Common myeloid progenitor, CD34-positive (primary cell): Measurements from ENCODE around the gene AUP1.
"Not testable (repeated sequence)": the region's sequence is repeated elsewhere in the genome, so short reads cannot be mapped to it uniquely, and the experiment has no call there.

Experiments
- CTCF ChIA-PET: fragments of 350-600 bp; sonication (Branson Sonifier 250); formaldehyde crosslinking; loops from one replicate; lab custom pipeline; 2021; ENCODE audit warnings: antibody characterized with exemption; lab: Charles Lee
- POLR2A ChIA-PET: fragments of 350-600 bp; sonication (Branson Sonifier 250); formaldehyde crosslinking; loops from one replicate; lab custom pipeline; 2021; ENCODE audit warnings: antibody characterized with exemption; lab: Charles Lee
- DNase-seq, 3 donors: peaks; one replicate each; pipeline versions ENCODE4 v3.0.0 to v3.0.0-alpha.2; 2013
- H3K27ac ChIP-seq, 2 experiments: 1 replicate in 1 of 2; 2 replicates in 1 of 2; pipeline ENCODE4 v1.7.0; 2013; ENCODE audit warnings: inconsistent platforms in 2 of 2, low read length in 2 of 2, mild to moderate bottlenecking in 2 of 2, low read depth in 1 of 2, moderate library complexity in 1 of 2; ENCODE audit not compliant: severe bottlenecking in 2 of 2, insufficient read depth in 1 of 2, poor library complexity in 1 of 2
- H3K27me3 ChIP-seq, 5 experiments: replicated peaks in 2 of 5; 1 replicate in 3 of 5; 2 replicates in 2 of 5; pipeline versions ENCODE4 v1.6.1 to v1.7.0; 2013; ENCODE audit warnings: low read length in 4 of 5, mild to moderate bottlenecking in 2 of 5, moderate library complexity in 2 of 5, inconsistent platforms in 1 of 5; ENCODE audit not compliant: insufficient read depth in 5 of 5, control insufficient read depth in 4 of 5
- H3K36me3 ChIP-seq, 4 experiments: 1 replicate in 2 of 4; 2 replicates in 2 of 4; pipeline versions ENCODE4 v1.6.1 to v1.7.0; 2013; ENCODE audit warnings: low read length in 3 of 4, control low read depth in 1 of 4, mild to moderate bottlenecking in 1 of 4; ENCODE audit not compliant: control insufficient read depth in 4 of 4, insufficient read depth in 4 of 4
- H3K4me1 ChIP-seq, 4 experiments: 1 replicate in 3 of 4; 2 replicates in 1 of 4; pipeline versions ENCODE4 v1.6.1 to v1.7.1; 2013; ENCODE audit warnings: low read length in 3 of 4, mild to moderate bottlenecking in 3 of 4, control low read depth in 1 of 4, inconsistent platforms in 1 of 4, moderate library complexity in 1 of 4; ENCODE audit not compliant: control insufficient read depth in 4 of 4, insufficient read depth in 4 of 4; ENCODE audit errors: control extremely low read depth in 1 of 4
- H3K4me3 ChIP-seq, 7 experiments: 1 replicate in 4 of 7; 2 replicates in 3 of 7; pipeline versions ENCODE4 v1.5.1 to v1.7.0; 2013; ENCODE audit warnings: mild to moderate bottlenecking in 7 of 7, low read length in 6 of 7, moderate library complexity in 6 of 7, inconsistent platforms in 2 of 7, low read depth in 2 of 7, control low read depth in 1 of 7; ENCODE audit not compliant: insufficient read depth in 4 of 7, control insufficient read depth in 1 of 7; ENCODE audit errors: extremely low read depth in 1 of 7
- H3K9me3 ChIP-seq, 5 experiments: 1 replicate in 4 of 5; 2 replicates in 1 of 5; pipeline versions ENCODE4 v1.6.1 to v1.7.1; 2013; ENCODE audit warnings: low read length in 4 of 5, mild to moderate bottlenecking in 2 of 5, inconsistent platforms in 1 of 5, low read depth in 1 of 5, moderate library complexity in 1 of 5; ENCODE audit not compliant: control insufficient read depth in 4 of 5, insufficient read depth in 2 of 5; ENCODE audit errors: control extremely low read depth in 1 of 5
- WGBS: methylation state at CpG from one replicate; pipeline ENCODE4 v1.1.5; 2013; ENCODE audit not compliant: insufficient coverage; 5-methylcytosine and 5-hydroxymethylcytosine counted together

AUP1 gene

DNA sequence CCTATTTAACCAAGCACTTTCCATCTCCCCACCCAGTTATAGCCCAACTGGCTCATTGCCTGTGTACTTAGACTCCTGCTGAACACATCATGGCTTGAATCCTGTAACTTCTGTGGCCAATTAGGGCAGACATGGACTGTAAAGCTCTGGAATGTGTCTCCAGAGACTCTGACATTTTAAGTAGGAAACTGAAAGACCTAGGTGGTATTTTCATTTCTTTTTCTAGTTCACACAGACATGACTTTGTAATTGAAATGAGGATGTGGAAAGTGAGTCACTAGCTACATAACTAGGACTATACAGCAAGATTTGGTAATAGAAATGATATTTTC, 37.2 kb upstream of the AUP1 start:
- Histone ChIP-seq H3K4me1 (peaks cover 0 to 54% (median 14%) of the 10 kb centered on the region in 4 experiments), H3K9me3 (no peaks in the 10 kb centered on the region), H3K4me3 (no peak overlapping the region), H3K27ac (no peak overlapping the region), H3K36me3 (no peaks in the 10 kb centered on the region), H3K27me3 (no peaks in the 10 kb centered on the region)
- DNase-seq, result no peak
- POLR2A ChIA-PET, result interaction anchor here (1.6 kb wide), 1 partner anchor 9 kb away, joined by 3 read pairs; no protein-coding TSS in a partner anchor
- CTCF ChIA-PET, result interaction anchor here (1.0 to 4.5 kb wide), 5 partner anchors 8 to 178 kb away, joined by 3 to 23 read pairs (median 5); no protein-coding TSS in a partner anchor

- no peaks in the 10 kb centered on the region for H3K27me3 ChIP-seq
- no peaks in the 10 kb centered on the region for H3K9me3 ChIP-seq
- 97% methylated on average over 4 of the region's 7 CpGs for WGBS
- POLR2A ChIA-PET, result interaction anchor here (1.6 kb wide), 1 partner anchor 9 kb away, joined by 3 read pairs; no protein-coding TSS in a partner anchor
- H3K27ac ChIP-seq, result no peak overlapping the region
- H3K36me3 ChIP-seq, result no peaks in the 10 kb centered on the region
- H3K4me1 ChIP-seq, result peaks cover 0 to 56% (median 14%) of the 10 kb centered on the region in 4 experiments
- CTCF ChIA-PET, result interaction anchor here (1.0 to 4.5 kb wide), 6 partner anchors 8 to 177 kb away, joined by 3 to 23 read pairs (median 4); no protein-coding TSS in a partner anchor
- no peak for DNase-seq
- no peak overlapping the region for H3K4me3 ChIP-seq
These were observed 36.7 kb upstream of the AUP1 start for GRCh38 chr2:74566076-74566753.

GRCh38 chr2:74564222-74564621, 34.7 kb upstream of the AUP1 start:
- H3K4me3 ChIP-seq, result no peak overlapping the region
- no peak for DNase-seq
- no peaks in the 10 kb centered on the region for H3K27me3 ChIP-seq
- CTCF ChIA-PET, result interaction anchor here (0.9 to 1.5 kb wide), 4 partner anchors 11 to 32 kb away, joined by 4 to 5 read pairs (median 4); no protein-coding TSS in a partner anchor
- no peak overlapping the region for H3K27ac ChIP-seq
- POLR2A ChIA-PET, result no interaction called here
- no peaks in the 10 kb centered on the region for H3K36me3 ChIP-seq
- peaks cover 0 to 54% (median 17%) of the 10 kb centered on the region in 4 experiments for H3K4me1 ChIP-seq
- no peaks in the 10 kb centered on the region for H3K9me3 ChIP-seq
- 96% methylated on average over 4 of the region's 5 CpGs for WGBS

- Histone ChIP-seq H3K9me3 (no peaks in the 10 kb centered on the region), H3K4me3 (no peak overlapping the region), H3K27ac (no peak overlapping the region), H3K4me1 (peaks cover 0 to 60% (median 15%) of the 10 kb centered on the region in 4 experiments), H3K36me3 (peaks cover 0 to 10% (median under 1%) of the 10 kb centered on the region in 4 experiments), H3K27me3 (no peaks in the 10 kb centered on the region)
- WGBS, result 94% methylated on average over 5 of the region's 7 CpGs
- POLR2A ChIA-PET, result no interaction called here
- DNase-seq, result peak in 1 of 3 donors; percentile 27
- CTCF ChIA-PET, result interaction anchor here (1.0 kb wide), 1 partner anchor 14 kb away, joined by 4 read pairs; no protein-coding TSS in a partner anchor
These were observed 32.7 kb upstream of the AUP1 start for GRCh38 chr2:74562126-74562775.

- POLR2A ChIA-PET, H3K9me3 ChIP-seq, DNase-seq, H3K4me3 ChIP-seq, H3K27me3 ChIP-seq, H3K27ac ChIP-seq: not testable (repeated sequence)
- Histone ChIP-seq H3K4me1 (peaks cover 0 to 64% (median 19%) of the 10 kb centered on the region in 4 experiments), H3K36me3 (peaks cover 0 to 23% (median 11%) of the 10 kb centered on the region in 4 experiments)
- CTCF ChIA-PET, result interaction anchor here (1.0 to 6.1 kb wide), 2 partner anchors 15 kb away, joined by 4 to 35 read pairs; no protein-coding TSS in a partner anchor
- WGBS, result 100% methylated on average over 1 of the region's 1 CpG
These were observed 31.5 kb upstream of the AUP1 start for GRCh38 chr2:74561022-74561421.

GRCh38 chr2:74560591-74560990, 31.1 kb upstream of the AUP1 start:
- CTCF ChIA-PET, result interaction anchor here (0.8 to 6.1 kb wide), 2 partner anchors 15 to 29 kb away, joined by 3 to 35 read pairs; no protein-coding TSS in a partner anchor
- Histone ChIP-seq H3K36me3 (peaks cover 0 to 27% (median 11%) of the 10 kb centered on the region in 4 experiments), H3K4me1 (peaks cover 0 to 66% (median 23%) of the 10 kb centered on the region in 4 experiments), H3K27me3 (no peaks in the 10 kb centered on the region), H3K4me3 (no peak overlapping the region), H3K27ac (no peak overlapping the region), H3K9me3 (no peaks in the 10 kb centered on the region)
- WGBS, result 69% methylated on average over 3 of the region's 6 CpGs
- POLR2A ChIA-PET, result no interaction called here
- no peak for DNase-seq
